CD4-positive, alpha-beta T cell treated with Interleukin-17A for 1 hour (primary cell): ENCODE results near the gene CASP14.
"Not testable (repeated sequence)": the region's sequence is repeated elsewhere in the genome, so short reads cannot be mapped to it uniquely, and the experiment has no call there.

Experiments
- DNase-seq: peaks from one replicate; pipeline ENCODE4 v3.0.0-alpha.2; 2020

CASP14 gene

GRCh38 chr19:15048885-15049541, at the start of gene CASP14:
Gene CASP14 (plus strand): TSS chr19:15049480. CDS start chr19:15052252, 2,772 bp downstream.
- no peak for DNase-seq

GRCh38 chr19:15008308-15008707, 41.0 kb upstream of the CASP14 start:
- DNase-seq: no peak

- no peak for DNase-seq
Measured at GRCh38 chr19:15010501-15011300, 38.6 kb upstream of the CASP14 start.

GRCh38 chr19:15014579-15014978, 34.7 kb upstream of the CASP14 start:
- DNase-seq: no peak

GRCh38 chr19:15015946-15016542, 33.2 kb upstream of the CASP14 start:
- no peak for DNase-seq

- not testable (repeated sequence) for DNase-seq
Measured at GRCh38 chr19:15018836-15019235, 30.4 kb upstream of the CASP14 start.

- DNase-seq: no peak
Measured at GRCh38 chr19:15021286-15022007, 27.8 kb upstream of the CASP14 start.

- DNase-seq: no peak
Measured at GRCh38 chr19:15022752-15023151, 26.5 kb upstream of the CASP14 start.

GRCh38 chr19:15025217-15025616, 24.1 kb upstream of the CASP14 start:
- no peak for DNase-seq

GRCh38 chr19:15028490-15028889, 20.8 kb upstream of the CASP14 start:
- DNase-seq: no peak

- no peak for DNase-seq
Measured at GRCh38 chr19:15031675-15032074, 17.6 kb upstream of the CASP14 start.

GRCh38 chr19:15035795-15036311, 13.4 kb upstream of the CASP14 start:
- DNase-seq: no peak

GRCh38 chr19:15037586-15037985, 11.7 kb upstream of the CASP14 start:
- no peak for DNase-seq

- no peak for DNase-seq
Measured at GRCh38 chr19:15038294-15038693, 11.0 kb upstream of the CASP14 start.

- no peak for DNase-seq
Measured at GRCh38 chr19:15042003-15042402, 7.3 kb upstream of the CASP14 start.

- DNase-seq: no peak
Measured at GRCh38 chr19:15042826-15043225, 6.5 kb upstream of the CASP14 start.

GRCh38 chr19:15045506-15045905, 3.8 kb upstream of the CASP14 start:
- DNase-seq: no peak

- DNase-seq: no peak
Measured at GRCh38 chr19:15047680-15048079, 1.6 kb upstream of the CASP14 start.

- no peak for DNase-seq
Measured at GRCh38 chr19:15048128-15048527, 1.2 kb upstream of the CASP14 start.

GRCh38 chr19:15050639-15051038, 1.4 kb downstream of the CASP14 start:
- no peak for DNase-seq

GRCh38 chr19:15062036-15062435, 12.8 kb downstream of the CASP14 start:
- no peak for DNase-seq

GRCh38 chr19:15070386-15070785, 21.1 kb downstream of the CASP14 start:
- DNase-seq: not testable (repeated sequence)
